T-helper 2 cell (primary cell): Measurements from ENCODE around the gene SNX4.
"Not testable (repeated sequence)": the region's sequence is repeated elsewhere in the genome, so short reads cannot be mapped to it uniquely, and the experiment has no call there.

ENCODE experiments used
- DNase-seq, 5 experiments: peaks; one replicate each; pipeline versions ENCODE4 v3.0.0 to v3.0.0-alpha.2; 2012 to 2022

The SNX4 gene

GRCh38 chr3:125461896-125462295, 58.1 kb downstream of the SNX4 start:
- DNase-seq = no peak

DNA sequence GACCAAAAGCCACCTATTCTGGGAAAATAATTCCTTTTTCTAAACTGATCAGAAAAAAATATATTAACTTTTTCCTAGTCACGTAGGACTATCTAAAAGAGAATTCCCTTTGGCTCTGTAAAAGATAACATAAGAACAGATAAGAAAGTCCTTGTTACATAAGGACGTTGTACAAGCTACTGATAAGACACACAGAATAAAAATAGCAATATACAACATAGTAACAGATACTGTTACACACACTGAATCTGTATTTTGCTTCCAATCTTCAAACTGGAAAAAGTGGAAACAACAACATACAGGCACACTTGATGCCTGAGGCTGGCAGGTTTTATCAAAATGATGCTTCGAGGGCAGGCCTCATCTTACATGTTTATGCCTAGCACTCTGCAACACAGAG, 59.8 kb downstream of the SNX4 start:
- DNase-seq = no peak

- no peak for DNase-seq
These were observed 76.1 kb downstream of the SNX4 start for GRCh38 chr3:125443923-125444322.

DNA sequence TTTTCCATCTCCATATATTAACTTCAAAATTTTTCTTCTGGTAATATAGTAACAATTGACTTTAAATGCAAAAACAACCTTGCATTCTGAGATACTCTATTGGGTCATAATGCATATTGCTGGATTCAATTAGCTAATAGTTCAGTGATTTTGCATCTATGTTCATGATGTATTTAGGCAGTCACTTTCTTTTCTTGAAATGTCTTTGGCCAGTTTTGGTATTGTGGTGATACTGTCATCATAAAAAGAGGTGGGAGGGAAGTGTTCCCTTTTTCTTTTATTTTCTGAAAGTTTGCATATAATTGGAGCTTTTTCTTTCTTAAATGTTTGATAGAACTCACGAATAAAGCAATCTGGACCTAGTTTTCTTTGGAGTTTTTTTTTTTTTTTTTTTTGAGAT, 77.5 kb downstream of the SNX4 start:
- no peak for DNase-seq

- no peak for DNase-seq
These were observed 79.0 kb downstream of the SNX4 start for GRCh38 chr3:125440970-125441369.

GRCh38 chr3:125440559-125440955, 79.4 kb downstream of the SNX4 start:
- no peak for DNase-seq

GRCh38 chr3:125437631-125438435, 82.2 kb downstream of the SNX4 start:
- DNase-seq = peak; percentile 18 to 44 (median 25)

GRCh38 chr3:125436921-125437320, 83.1 kb downstream of the SNX4 start:
- no peak for DNase-seq

GRCh38 chr3:125435231-125435630, 84.8 kb downstream of the SNX4 start:
- no peak for DNase-seq

- peak in 1 of 5 experiments; percentile 23 for DNase-seq
These were observed 85.4 kb downstream of the SNX4 start for GRCh38 chr3:125434582-125435011.

DNA sequence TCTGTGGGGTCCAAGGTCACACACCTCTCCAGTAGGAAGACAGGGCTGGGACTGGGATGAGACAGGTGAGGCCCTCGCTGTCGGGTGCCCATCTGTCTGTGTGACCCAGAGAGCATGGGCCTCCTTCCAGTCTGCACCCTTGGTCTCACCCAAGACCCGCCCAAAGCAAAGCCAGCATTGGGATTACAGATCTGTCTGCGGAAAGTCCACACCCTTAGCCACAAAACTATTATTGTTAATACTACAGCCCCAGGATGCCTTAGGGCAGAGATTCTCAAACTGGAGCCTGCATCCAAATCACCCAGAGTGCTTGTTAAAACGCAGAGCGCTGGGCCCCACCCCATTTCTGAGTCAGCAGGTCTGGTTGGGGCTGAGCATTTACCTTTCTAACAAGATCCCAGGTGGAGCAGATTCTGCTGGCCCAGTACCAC, 86.4 kb downstream of the SNX4 start:
- no peak for DNase-seq

DNA sequence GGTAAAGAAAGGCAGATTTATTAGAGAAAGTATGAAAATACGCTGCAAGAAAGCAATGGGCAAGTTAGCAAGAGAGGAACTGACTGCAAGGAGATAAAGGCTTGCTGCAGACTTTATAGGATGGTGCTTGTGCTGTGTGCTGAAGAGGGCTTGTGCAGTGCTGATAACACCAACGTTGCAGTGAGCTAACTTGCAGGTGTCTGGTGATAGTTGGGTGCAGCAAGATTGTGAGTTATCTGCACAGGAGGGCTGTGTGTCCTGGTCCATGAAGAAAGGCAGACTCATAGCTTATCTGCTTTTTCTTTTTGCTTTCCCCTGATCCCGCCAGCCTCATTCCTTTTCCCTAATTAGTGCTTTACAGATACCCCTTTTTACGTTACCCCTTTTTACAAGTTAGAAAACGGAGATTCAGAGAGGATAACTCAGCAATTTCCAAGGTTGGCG, 86.9 kb downstream of the SNX4 start:
- peak in 1 of 5 experiments; percentile 5 for DNase-seq

- peak in 1 of 5 experiments; percentile 30 for DNase-seq
These were observed 87.9 kb downstream of the SNX4 start for GRCh38 chr3:125431912-125432790.

GRCh38 chr3:125431391-125431790, 88.6 kb downstream of the SNX4 start:
- DNase-seq = no peak

DNA sequence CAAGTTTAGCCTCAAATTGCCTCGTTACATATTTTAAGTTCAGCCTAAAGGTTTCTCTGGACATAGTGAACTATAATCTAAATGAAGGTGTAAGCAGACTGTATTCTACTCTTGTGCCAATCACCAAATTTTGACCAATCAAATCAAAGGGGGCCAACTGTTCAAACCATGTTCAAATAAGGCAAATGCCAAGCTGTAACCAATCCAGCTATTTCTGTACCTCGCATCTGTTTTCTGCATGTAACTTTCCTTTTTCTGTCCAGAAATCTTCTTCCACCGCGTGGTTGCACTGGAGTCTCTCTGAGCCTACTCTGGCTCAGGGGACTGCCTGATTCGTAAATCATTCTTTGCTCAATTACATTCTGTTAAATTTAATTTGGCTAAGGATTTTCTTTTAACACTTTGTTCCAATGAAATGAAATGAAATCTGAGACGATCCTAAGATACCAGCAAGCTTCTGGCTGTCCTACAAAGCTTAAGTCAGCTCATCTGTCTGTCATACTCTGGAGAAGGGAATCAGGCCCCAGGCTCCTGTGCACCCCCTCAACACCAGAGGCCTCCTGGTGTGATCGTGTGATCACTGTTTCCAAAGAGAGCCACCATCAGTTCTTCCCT, 91.7 kb downstream of the SNX4 start:
- DNase-seq = no peak

DNA sequence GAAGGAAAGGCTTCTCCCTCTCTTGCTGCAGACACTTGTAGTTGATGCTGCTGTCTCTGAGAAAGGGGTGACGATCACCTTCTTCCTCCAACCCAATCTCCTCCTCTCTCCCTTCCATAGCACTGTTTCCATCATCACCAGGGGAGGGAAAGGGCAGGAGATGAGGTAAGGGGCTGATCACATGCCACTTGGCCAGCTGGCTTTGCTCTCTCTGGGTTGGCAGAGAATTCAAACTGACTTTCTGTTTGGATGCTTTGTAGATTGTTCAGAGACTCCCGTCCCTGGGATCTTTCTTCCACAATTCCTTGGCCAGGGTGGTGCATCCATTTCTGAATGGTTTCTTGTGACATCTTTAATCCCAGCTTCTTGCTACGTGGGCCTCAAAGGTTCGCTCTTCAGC, 101.7 kb downstream of the SNX4 start:
- DNase-seq = no peak

- DNase-seq = no peak
These were observed 103.8 kb downstream of the SNX4 start for GRCh38 chr3:125416235-125416634.

DNA sequence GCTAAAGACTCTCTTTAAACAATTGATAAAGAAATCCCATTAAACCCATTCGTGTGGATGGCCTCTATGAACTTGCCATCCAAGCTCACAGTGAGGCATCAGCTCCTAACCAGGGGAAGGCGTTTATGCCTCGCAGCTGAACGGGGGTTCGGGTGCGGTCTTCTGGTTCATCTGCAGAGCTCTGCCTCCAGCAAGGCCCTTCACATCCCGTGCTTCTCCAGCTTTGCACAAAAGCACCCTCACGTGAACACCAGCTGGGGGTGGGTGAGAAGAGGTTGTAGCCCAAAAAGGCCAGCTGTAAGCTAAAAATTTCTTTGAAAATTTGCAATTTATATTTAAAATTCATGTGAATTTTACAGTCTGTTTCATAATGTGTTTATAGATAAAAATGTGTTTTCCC, 105.3 kb downstream of the SNX4 start:
- no peak for DNase-seq

DNA sequence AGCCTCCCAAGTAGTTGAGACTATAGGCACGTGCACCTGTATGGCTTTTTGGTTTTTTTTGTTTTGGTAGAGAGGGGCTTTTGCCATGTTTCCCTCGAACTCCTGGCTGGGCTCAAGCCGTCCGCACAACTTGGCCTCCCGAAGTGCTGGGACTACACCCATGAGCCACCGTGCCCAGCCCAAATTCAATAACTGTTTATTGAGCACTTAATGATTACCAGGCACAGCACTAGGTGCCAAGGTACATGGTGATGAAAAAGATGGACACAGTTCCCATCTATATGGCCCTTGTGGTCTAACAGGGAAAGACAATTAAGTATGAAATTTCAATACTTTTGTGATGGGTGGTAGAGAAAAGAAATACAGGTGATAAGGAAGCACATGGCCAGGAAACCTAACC, 109.1 kb downstream of the SNX4 start:
- DNase-seq = no peak

GRCh38 chr3:125406070-125406469, 113.9 kb downstream of the SNX4 start:
- DNase-seq = no peak

DNA sequence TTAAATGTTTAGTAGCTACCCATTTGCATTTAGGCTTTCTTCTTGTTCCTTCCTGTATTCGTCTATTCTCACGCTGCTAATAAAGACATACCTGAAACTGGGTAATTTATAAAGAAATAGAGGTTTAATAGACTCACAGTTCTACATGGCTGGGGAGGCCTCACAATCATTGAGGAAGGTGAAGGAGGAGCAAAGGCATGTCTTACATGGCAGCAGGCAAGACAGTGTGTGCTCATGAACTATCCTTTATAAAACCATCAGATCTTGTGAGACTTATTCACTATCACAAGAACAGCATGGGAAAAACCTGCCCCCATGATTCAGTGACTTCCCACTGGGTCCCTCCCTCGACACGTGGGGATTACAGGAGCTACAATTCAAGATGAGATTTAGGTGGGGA, 114.5 kb downstream of the SNX4 start:
- DNase-seq = not testable (repeated sequence)

DNA sequence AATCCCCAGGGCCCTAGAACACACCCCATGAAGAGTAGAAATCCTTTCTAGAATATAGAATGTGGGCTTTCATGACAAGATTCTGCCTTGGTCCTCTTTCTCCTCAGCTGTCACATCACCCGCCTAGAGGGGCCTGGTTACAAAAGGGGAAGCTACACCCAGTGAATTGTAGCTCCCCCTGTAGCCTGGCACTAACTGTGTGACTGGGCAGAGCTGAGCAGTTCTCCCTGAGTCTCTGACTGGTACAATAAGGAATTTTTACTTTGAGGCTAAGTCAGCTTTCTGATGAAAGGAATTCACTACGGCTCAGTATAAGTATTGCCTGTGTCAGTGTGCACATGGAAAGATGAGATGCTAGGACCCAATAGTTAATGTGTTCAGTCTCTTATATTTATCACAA, 116.2 kb downstream of the SNX4 start:
- DNase-seq = no peak

GRCh38 chr3:125402639-125403038, 117.4 kb downstream of the SNX4 start:
- no peak for DNase-seq
